Endothelial cell (in vitro differentiated cells): ENCODE results near the gene KDM8. TPM values are rescaled to one million over a fixed set of nuclear protein-coding genes. Genes with fewer than 3 reads are reported as not detected.
"Not testable (repeated sequence)": the region's sequence is repeated elsewhere in the genome, so short reads cannot be mapped to it uniquely, and the experiment has no call there.

Experiments
- DNase-seq: peaks from one replicate; pipeline ENCODE4 v3.0.0; 2021; ENCODE audit warnings: low spot score
- H3K27ac Mint-ChIP-seq: one replicate; pipeline ENCODE4 v1.8.0; 2021; ENCODE audit warnings: mixed read lengths, inconsistent platforms; ENCODE audit not compliant: unreplicated experiment
- H3K27me3 Mint-ChIP-seq: one replicate; pipeline ENCODE4 v1.8.0; 2021; ENCODE audit warnings: mild to moderate bottlenecking, moderate library complexity, mixed read lengths, inconsistent platforms; ENCODE audit not compliant: unreplicated experiment
- H3K36me3 Mint-ChIP-seq: one replicate; pipeline ENCODE4 v1.8.0; 2021; ENCODE audit warnings: mild to moderate bottlenecking, low read depth, mixed read lengths, inconsistent platforms; ENCODE audit not compliant: unreplicated experiment
- H3K4me1 Mint-ChIP-seq: one replicate; pipeline ENCODE4 v1.8.0; 2021; ENCODE audit warnings: mild to moderate bottlenecking, mixed read lengths, inconsistent platforms; ENCODE audit not compliant: unreplicated experiment
- H3K4me3 Mint-ChIP-seq: one replicate; pipeline ENCODE4 v1.8.0; 2021; ENCODE audit warnings: mild to moderate bottlenecking, mixed read lengths, inconsistent platforms; ENCODE audit not compliant: unreplicated experiment
- H3K9me3 Mint-ChIP-seq: one replicate; pipeline ENCODE4 v1.8.0; 2021; ENCODE audit warnings: mixed read lengths, inconsistent platforms; ENCODE audit not compliant: unreplicated experiment
- CTCF ChIP-seq: fragments of 200-600 bp; sonication (generic); IDR thresholded peaks from one replicate; pipeline ENCODE4 v1.5.0; 2021; ENCODE audit warnings: antibody characterized with exemption; ENCODE audit not compliant: unreplicated experiment
- total RNA-seq: library from RNA; stranded (reverse); fragmentation: NEBNext Ultra II Directional; extraction: Animal tissue kit (Norgen Biotek cat#: 25700); gene quantifications from one replicate; pipeline ENCODE4 v1.2.1, GENCODE V29; 2021; ENCODE audit not compliant: unreplicated experiment

Gene KDM8
- total RNA-seq, 1 donor from 2014 or later = 5.7 TPM

- no peaks in the 10 kb centered on the region for H3K4me1 Mint-ChIP-seq
- no peak for TF ChIP-seq CTCF
- H3K9me3 Mint-ChIP-seq = no peaks in the 10 kb centered on the region
Observed at GRCh38 chr16:27195941-27196595, 7.3 kb upstream of the KDM8 start.

GRCh38 chr16:27197004-27197403 lies 6.3 kb upstream of the KDM8 start:
- Mint-ChIP-seq H3K36me3 (no peaks in the 10 kb centered on the region), H3K4me3 (no peak overlapping the region), H3K27me3 (peaks cover 7% of the 10 kb centered on the region), H3K27ac (no peak overlapping the region), H3K9me3 (no peaks in the 10 kb centered on the region), H3K4me1 (no peaks in the 10 kb centered on the region)
- no peak for TF ChIP-seq CTCF
- DNase-seq = no peak

More at GRCh38 chr16:27195941-27196595, 7.3 kb upstream of the KDM8 start:
- Mint-ChIP-seq H3K36me3 (no peaks in the 10 kb centered on the region), H3K27ac (no peak overlapping the region), H3K27me3 (peaks cover 2% of the 10 kb centered on the region), H3K4me3 (no peak overlapping the region)
- DNase-seq = no peak

GRCh38 chr16:27198451-27199234 lies 4.7 kb upstream of the KDM8 start:
- H3K4me3 Mint-ChIP-seq = no peak overlapping the region
- no peak overlapping the region for H3K27ac Mint-ChIP-seq
- no peak for TF ChIP-seq CTCF
- peaks cover 9% of the 10 kb centered on the region for H3K27me3 Mint-ChIP-seq
- no peaks in the 10 kb centered on the region for H3K36me3 Mint-ChIP-seq
- no peaks in the 10 kb centered on the region for H3K9me3 Mint-ChIP-seq
- H3K4me1 Mint-ChIP-seq = no peaks in the 10 kb centered on the region
- no peak for DNase-seq

GRCh38 chr16:27199235-27199586 lies 4.1 kb upstream of the KDM8 start:
- H3K27me3 Mint-ChIP-seq = peaks cover 10% of the 10 kb centered on the region
- no peak for DNase-seq
- H3K36me3 Mint-ChIP-seq = no peaks in the 10 kb centered on the region
- no peak for TF ChIP-seq CTCF
- H3K9me3 Mint-ChIP-seq = no peaks in the 10 kb centered on the region
- no peak overlapping the region for H3K27ac Mint-ChIP-seq
- peaks cover 2% of the 10 kb centered on the region for H3K4me1 Mint-ChIP-seq
- H3K4me3 Mint-ChIP-seq = no peak overlapping the region

- Mint-ChIP-seq H3K4me1 (peaks cover 5% of the 10 kb centered on the region), H3K27ac (no peak overlapping the region)
Observed at GRCh38 chr16:27199736-27200135, 3.6 kb upstream of the KDM8 start.

GRCh38 chr16:27200914-27201313 lies 2.4 kb upstream of the KDM8 start:
- H3K9me3 Mint-ChIP-seq, DNase-seq, H3K4me1 Mint-ChIP-seq, H3K36me3 Mint-ChIP-seq, H3K27ac Mint-ChIP-seq, H3K4me3 Mint-ChIP-seq: not testable (repeated sequence)
- H3K27me3 Mint-ChIP-seq = peaks cover 10% of the 10 kb centered on the region

More at GRCh38 chr16:27199736-27200135, 3.6 kb upstream of the KDM8 start:
- H3K4me3 Mint-ChIP-seq = no peak overlapping the region
- peaks cover 10% of the 10 kb centered on the region for H3K27me3 Mint-ChIP-seq
- H3K36me3 Mint-ChIP-seq = no peaks in the 10 kb centered on the region
- TF ChIP-seq CTCF = no peak
- H3K9me3 Mint-ChIP-seq = no peaks in the 10 kb centered on the region
- no peak for DNase-seq
